Smooth muscle cell (in vitro differentiated cells): ENCODE results near the gene CCDC170. TPM values are rescaled to one million over a fixed set of nuclear protein-coding genes. Genes with fewer than 3 reads are reported as not detected.

Source experiments
- DNase-seq: peaks from one replicate; lab custom pipeline; 2025; ENCODE audit not compliant: unreplicated experiment; lab: John Stamatoyannopoulos, UW
- H2AFZ ChIP-seq: fragments of 200-600 bp; sonication (generic); 2 replicates; pipeline ENCODE4 v1.6.0; 2016; ENCODE audit warnings: antibody characterized with exemption, low read depth, mild to moderate bottlenecking
- H3F3A ChIP-seq: fragments of 200-600 bp; sonication (generic); 2 replicates; pipeline ENCODE4 v1.6.0; 2017; ENCODE audit warnings: antibody characterized with exemption, low read depth
- H3K27ac ChIP-seq: fragments of 200-600 bp; sonication (generic); 2 replicates; pipeline ENCODE4 v1.5.1; 2016; ENCODE audit warnings: low read depth, mild to moderate bottlenecking
- H3K27me3 ChIP-seq: fragments of 200-600 bp; sonication (generic); 2 replicates; pipeline ENCODE4 v1.6.1; 2016; ENCODE audit warnings: low read depth, mild to moderate bottlenecking
- H3K36me3 ChIP-seq: fragments of 200-600 bp; sonication (generic); 2 replicates; pipeline ENCODE4 v1.5.1; 2016; ENCODE audit warnings: low read depth
- H3K4me1 ChIP-seq: fragments of 200-600 bp; sonication (generic); 2 replicates; pipeline ENCODE4 v1.5.1; 2016; ENCODE audit warnings: low read depth
- H3K4me2 ChIP-seq: fragments of 200-600 bp; sonication (generic); 2 replicates; pipeline ENCODE4 v1.6.0; 2016; ENCODE audit warnings: mild to moderate bottlenecking
- H3K4me3 ChIP-seq: fragments of 200-600 bp; sonication (generic); 2 replicates; pipeline ENCODE4 v1.5.1; 2016; ENCODE audit warnings: mild to moderate bottlenecking
- H3K79me2 ChIP-seq: fragments of 200-600 bp; sonication (generic); 2 replicates; pipeline ENCODE4 v1.6.0; 2016; ENCODE audit warnings: low read depth, mild to moderate bottlenecking
- H3K9ac ChIP-seq: fragments of 200-600 bp; sonication (generic); 2 replicates; pipeline ENCODE4 v1.6.0; 2016; ENCODE audit warnings: low read depth
- H3K9me3 ChIP-seq: fragments of 200-600 bp; sonication (generic); replicated peaks from 2 replicates; pipeline ENCODE4 v1.5.1; 2016; ENCODE audit warnings: low read depth
- H4K20me1 ChIP-seq: fragments of 200-600 bp; sonication (generic); 2 replicates; pipeline ENCODE4 v1.6.0; 2016; ENCODE audit warnings: low read depth
- CTCF ChIP-seq: fragments of 200-600 bp; sonication (generic); IDR thresholded peaks from 2 replicates; pipeline ENCODE4 v1.5.1; 2017; ENCODE audit warnings: borderline replicate concordance, mild to moderate bottlenecking, antibody characterized with exemption; ENCODE audit not compliant: insufficient read depth, poor library complexity, severe bottlenecking
- WGBS: methylation state at CpG from one replicate; pipeline ENCODE4 v1.1.7; 2016; ENCODE audit warnings: low lambda C conversion rate; 5-methylcytosine and 5-hydroxymethylcytosine counted together
- polyA plus RNA-seq: library from polyadenylated mRNA; unstranded; fragments of >200 nt; fragmentation: Nextera tagmentation; extraction: Ambion mirVana; gene quantifications from 2 replicates; pipeline ENCODE4 v1.2.1, GENCODE V29; 2016
- total RNA-seq: library from RNA; depleted of rRNA; stranded (reverse); fragments of >200 nt; gene quantifications from 2 replicates; pipeline ENCODE4 v1.2.3, GENCODE V29; 2014

Gene CCDC170
- total and polyA plus RNA-seq, 2 experiments from 2014 or later, result 0.27 to 0.63 TPM

GRCh38 chr6:151561238-151561637 lies 67.4 kb downstream of the CCDC170 start:
- Histone ChIP-seq H2AFZ (no peak overlapping the region), H3F3A (no peaks in the 10 kb centered on the region), H3K9ac (no peak overlapping the region), H3K9me3 (peaks cover 22% of the 10 kb centered on the region), H3K36me3 (no peaks in the 10 kb centered on the region), H3K4me3 (no peak overlapping the region), H3K79me2 (no peaks in the 10 kb centered on the region), H4K20me1 (no peaks in the 10 kb centered on the region), H3K27ac (no peak overlapping the region), H3K27me3 (no peaks in the 10 kb centered on the region), H3K4me2 (no peak overlapping the region), H3K4me1 (no peaks in the 10 kb centered on the region)
- no peak for DNase-seq
- no peak for TF ChIP-seq CTCF

GRCh38 chr6:151564654-151565053 lies 70.8 kb downstream of the CCDC170 start:
- Histone ChIP-seq H4K20me1 (no peaks in the 10 kb centered on the region), H2AFZ (no peak overlapping the region), H3K9me3 (peaks cover 10% of the 10 kb centered on the region), H3F3A (no peaks in the 10 kb centered on the region), H3K27me3 (no peaks in the 10 kb centered on the region), H3K4me3 (no peak overlapping the region), H3K4me1 (no peaks in the 10 kb centered on the region), H3K79me2 (no peaks in the 10 kb centered on the region), H3K27ac (no peak overlapping the region), H3K4me2 (no peak overlapping the region), H3K36me3 (no peaks in the 10 kb centered on the region), H3K9ac (no peak overlapping the region)
- no peak for TF ChIP-seq CTCF
- DNase-seq, result no peak
- 68% methylated on average over 4 of the region's 4 CpGs for WGBS

- Histone ChIP-seq H3K79me2 (no peaks in the 10 kb centered on the region), H3K4me2 (no peak overlapping the region), H3K27ac (no peak overlapping the region), H3K36me3 (no peaks in the 10 kb centered on the region), H3K9ac (no peak overlapping the region), H2AFZ (no peak overlapping the region), H3K9me3 (peaks cover 10% of the 10 kb centered on the region), H4K20me1 (no peaks in the 10 kb centered on the region), H3K4me1 (no peaks in the 10 kb centered on the region), H3K4me3 (no peak overlapping the region), H3K27me3 (no peaks in the 10 kb centered on the region), H3F3A (no peaks in the 10 kb centered on the region)
- no peak for TF ChIP-seq CTCF
- no peak for DNase-seq
- WGBS, result 85% methylated on average over 1 of the region's 1 CpG
Measured at GRCh38 chr6:151565940-151566339, 72.1 kb downstream of the CCDC170 start.

- Histone ChIP-seq H4K20me1 (no peaks in the 10 kb centered on the region), H3F3A (no peaks in the 10 kb centered on the region), H3K79me2 (no peaks in the 10 kb centered on the region), H3K27ac (no peak overlapping the region), H3K27me3 (no peaks in the 10 kb centered on the region), H2AFZ (no peak overlapping the region), H3K9me3 (peaks cover 5% of the 10 kb centered on the region), H3K4me2 (no peak overlapping the region), H3K4me3 (no peak overlapping the region), H3K36me3 (no peaks in the 10 kb centered on the region), H3K4me1 (no peaks in the 10 kb centered on the region), H3K9ac (no peak overlapping the region)
- DNase-seq, result no peak
- TF ChIP-seq CTCF, result no peak
- 46% methylated on average over 2 of the region's 2 CpGs for WGBS
Measured at GRCh38 chr6:151566557-151566956, 72.7 kb downstream of the CCDC170 start.
